NK-92 treated with Interleukin-12 subunit alpha and Interleukin-12 subunit beta, amount 100 ng/mL, for 24 hours (cell line): ENCODE measurements around the gene PIR.

Experiments
- DNase-seq: peaks from one replicate; lab custom pipeline; 2025; lab: John Stamatoyannopoulos, UW

Gene PIR

DNA sequence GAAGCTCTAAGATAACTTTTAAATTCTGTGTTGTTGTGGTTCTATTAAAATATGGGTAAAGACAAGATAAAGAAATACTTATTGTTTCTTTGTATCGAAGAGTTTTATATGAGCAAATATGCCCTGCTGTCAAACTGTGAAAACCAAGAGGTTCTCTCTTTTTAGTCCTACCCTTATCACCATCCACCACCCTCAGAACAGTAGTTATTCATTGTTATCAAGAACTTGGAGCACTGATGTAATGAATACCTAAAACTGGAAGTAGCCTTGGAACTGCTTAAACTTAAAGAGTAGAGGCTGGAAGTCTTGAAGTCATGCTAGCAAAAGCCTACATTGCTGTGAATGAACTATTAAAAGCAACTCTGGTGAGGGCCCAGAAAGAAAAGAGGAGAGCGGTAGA is 9.2 kb downstream of the PIR start:
- DNase-seq = no peak

DNA sequence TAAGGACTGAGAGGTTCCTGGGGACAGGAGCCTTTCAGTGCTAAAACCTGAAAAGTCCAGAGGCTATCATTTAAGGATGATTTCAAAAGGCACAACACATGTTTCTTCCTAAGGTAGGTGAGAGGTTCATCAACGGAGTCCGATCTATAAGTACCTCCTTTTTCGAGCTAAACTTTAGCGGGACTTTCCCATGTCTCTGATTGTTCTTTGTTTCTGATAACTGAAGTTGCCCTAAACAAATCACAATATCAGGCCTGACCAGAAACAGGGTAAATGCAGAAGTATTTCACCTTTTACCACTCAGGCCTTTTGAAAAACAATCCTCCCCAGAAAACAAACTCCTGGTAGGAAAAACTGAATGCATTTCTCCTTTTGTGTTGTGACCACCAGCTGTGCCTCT is 17.6 kb downstream of the PIR start:
- no peak for DNase-seq

DNA sequence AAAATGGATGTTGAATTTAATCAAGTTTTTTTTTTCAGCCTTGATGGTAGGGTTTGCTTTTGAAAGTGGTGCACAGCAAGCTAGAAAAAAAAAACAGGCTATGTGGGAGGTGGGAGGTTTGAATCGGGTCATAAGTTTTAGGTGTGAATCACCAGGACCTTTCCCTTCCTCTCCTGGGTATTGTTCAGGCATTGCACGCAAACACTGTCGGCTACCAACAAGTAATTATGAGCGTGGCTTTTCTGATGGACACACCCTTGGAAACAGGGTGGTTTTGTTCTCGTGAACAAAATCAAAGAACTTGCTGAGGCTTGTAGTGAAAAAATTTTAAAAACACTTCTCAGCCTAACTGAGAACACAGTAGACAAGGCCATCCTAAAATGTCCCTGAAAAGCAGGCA is 18.1 kb downstream of the PIR start:
- DNase-seq = no peak

DNA sequence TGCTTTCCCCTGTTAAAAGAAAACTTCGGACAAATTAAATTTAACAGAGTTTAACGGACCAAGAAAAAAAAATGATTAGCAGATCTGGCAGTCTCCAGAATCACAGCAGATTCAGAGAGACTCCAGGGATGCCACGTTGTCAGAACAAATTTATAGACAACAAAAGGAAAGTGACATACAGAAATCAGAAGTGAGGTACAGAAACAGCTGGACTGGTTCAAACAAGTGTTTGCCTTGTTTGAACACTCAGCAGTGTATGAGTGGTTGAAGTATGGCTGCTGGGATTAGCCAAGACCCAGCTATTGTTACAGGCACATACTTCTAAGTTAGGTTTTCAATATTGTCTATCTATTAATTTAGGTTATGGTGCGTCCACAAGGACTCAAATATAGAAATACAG is 19.1 kb downstream of the PIR start:
- DNase-seq = no peak

DNA sequence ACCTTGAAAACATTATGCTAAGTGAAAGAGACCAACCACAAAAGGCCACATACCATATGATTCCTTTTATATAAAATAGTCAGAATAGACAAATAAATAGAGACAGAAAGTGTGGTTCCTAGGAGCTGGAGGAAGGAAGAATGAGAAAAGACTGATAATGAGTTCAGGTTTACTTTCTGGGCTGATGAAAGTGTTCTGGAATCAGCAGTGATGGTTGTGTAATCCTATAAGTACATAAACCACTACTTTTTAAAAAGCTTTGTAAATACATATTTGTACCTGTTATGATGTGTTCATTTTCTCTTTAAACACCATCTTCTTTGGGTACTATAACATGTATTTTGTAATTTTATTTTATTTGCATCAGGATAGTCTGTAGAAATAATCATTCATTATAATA is 20.6 kb downstream of the PIR start:
- no peak for DNase-seq

DNA sequence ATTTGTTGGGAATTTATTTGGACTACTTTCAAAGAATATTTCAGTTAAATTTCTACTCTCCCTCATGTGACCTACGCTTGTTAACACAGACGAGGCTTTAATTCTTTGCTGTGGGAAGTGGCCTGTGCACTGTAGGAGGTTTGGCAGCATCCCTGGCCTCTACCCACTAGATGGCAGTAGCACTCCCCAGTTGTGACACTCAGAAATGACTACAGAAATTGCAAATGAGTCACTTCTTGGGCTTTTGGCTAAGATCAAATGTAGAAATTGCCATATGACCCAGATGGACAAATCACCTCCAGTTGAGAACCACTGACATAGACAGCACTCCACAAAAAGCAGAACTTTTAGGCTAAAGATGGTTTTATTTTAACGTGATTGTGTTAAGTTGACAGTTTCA is 22.1 kb downstream of the PIR start:
- peak; percentile 3 for DNase-seq

DNA sequence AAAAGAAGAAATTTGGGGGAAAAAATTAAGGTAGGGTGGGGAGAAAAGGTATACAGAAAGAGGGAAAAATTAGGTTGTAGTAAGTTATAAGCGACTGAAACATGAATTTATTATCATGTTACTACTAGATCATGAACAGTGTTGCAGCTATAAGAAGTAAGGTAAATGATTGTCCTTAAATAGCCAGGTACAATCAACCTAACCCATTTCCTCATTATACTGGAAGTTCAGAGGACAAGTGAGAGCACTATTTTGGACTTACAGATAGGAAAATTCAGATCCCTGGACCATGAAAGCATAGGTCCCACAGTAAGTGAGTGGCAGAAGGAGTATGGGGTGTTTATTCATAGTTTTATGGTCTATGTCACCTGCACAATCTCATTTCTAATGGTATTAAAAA is 23.5 kb downstream of the PIR start:
- DNase-seq = no peak

DNA sequence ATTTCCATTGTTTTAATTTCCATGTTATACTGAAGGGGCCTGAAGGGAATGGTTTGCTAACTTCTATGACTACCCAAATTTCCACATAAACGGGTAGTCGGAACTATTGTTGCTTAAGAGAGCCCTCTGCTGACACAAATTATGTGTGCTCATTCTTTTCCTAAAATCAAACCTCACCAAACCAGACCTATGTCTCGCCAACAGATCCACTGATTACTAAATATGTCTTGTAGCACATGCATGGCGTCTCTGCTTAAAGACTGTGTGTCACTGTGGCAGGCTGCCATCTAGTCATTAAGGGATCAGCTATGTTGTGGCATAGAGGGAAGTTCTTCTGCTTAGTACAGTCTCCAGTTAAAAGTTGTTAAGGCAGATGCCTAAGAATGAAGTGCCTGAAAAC is 25.1 kb downstream of the PIR start:
- DNase-seq = no peak

DNA sequence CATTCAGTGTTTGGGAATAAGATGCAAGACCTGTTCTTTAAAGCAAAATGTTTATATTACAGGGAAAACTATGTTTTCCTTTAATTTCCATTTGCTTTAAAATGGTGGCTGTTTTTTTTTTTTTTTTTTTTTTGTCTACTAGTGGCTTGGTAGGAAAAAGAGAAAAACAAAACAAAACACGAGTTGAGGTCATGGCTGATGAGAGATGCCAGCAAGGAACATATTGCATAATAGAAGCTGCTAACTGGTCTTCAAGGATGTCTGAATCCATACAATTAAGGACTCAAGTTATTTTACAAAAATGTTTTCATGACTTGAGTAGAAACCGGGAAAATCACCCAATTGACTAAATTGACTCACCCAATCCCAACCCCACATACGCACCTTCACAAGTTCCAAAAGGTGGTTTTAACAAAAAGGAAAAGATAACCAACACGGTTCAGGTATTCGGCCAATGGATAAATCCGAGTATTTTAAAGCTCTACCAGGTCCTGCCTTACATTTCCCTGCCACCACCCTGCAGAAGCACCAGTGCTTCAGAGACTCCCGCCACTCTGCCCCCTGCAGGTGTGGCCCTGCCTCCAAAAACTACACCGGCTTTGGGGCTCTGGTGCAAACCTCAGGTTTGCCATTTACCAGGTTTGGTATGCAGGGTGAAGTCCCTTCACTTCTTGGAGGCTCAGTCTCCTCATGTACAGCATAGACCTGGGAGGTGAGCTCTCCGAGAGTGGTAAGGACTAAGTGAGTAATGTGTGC is 27.1 kb downstream of the PIR start:
- no peak for DNase-seq

DNA sequence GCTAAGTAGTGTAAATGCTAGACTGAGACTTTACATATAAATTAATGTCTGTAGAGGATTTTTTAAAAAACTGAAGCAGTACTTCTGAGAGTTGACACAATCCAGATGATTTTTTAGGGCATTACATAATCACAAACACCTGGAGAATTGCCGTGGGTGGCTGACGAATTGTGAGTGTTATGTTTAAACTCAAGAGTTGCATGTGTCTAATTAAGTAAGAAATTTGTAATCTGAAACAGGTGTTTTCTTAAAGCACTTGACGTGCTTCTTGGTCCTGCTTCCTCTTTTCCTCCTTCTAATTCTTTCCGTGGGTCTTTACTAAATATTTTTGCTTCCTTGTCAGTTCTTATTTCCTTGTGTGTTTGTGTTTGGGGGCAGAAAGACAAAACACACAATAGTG is 27.8 kb downstream of the PIR start:
- DNase-seq = no peak

DNA sequence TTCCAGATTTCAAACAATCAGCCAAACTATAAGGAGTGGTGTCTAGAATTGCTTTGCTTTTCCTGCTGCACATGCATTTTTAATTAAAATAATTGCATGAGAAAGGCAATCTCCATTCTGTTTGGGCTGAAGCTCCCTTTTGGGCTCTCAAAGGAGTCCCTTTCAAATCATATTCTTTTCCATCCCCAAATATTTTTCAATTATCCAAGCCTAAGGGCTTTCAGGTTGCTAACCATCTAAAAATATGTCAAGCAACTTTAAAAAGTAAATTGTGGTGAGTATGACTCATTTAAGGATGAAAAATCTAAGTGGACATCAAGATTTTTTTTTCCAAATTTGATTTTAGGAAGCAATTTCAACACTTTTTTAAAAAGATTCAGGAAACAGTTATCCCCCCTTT is 28.4 kb downstream of the PIR start:
- DNase-seq = no peak

DNA sequence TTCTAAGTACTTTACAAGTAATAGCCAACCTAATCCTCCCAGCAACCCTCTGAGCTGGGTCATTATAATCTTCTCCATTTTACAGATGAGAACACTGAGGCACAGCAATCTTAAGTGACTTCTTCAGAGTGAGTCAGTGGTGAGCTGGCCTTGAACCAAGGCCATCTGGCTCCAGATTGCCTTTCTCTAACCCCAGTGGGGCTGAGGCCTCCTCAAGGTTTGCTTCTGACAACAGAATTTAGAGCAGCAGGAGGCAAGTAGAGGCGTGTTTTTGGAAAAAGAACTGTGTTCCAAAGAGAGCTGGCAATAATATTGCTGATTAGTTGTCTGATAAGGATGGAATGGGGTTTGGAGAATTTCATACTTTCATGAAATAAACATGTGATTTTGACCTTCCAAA is 41.2 kb downstream of the PIR start:
- DNase-seq = no peak

DNA sequence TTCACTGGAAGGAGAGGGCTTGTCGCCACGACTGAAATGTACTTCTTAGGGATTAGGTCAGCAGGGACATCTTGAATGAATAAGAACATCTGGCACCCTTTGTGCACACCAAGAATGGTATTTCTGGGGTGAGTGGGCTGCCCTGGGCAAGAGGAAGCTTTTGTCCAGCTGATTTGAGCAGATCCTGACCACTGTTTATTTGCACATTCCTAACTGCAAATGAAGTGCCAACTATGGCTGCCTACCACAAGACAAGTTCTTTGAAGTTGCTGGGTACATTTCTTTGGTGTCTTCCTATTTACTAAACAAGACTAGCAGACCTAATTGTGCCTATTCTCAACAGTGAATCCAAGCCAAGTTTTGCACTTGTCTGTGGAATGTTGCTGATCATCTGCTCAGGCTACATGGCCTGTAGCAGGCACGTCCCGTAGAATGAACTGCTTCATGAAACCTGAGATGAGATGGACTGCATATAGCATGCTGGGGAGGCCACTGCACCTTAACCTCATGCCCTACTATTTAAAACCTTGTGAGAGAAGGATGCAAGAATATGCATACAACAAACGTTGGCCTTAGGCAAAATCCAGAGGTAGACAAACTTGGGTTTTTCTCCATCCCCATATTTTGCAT is 45.0 kb downstream of the PIR start:
- no peak for DNase-seq

DNA sequence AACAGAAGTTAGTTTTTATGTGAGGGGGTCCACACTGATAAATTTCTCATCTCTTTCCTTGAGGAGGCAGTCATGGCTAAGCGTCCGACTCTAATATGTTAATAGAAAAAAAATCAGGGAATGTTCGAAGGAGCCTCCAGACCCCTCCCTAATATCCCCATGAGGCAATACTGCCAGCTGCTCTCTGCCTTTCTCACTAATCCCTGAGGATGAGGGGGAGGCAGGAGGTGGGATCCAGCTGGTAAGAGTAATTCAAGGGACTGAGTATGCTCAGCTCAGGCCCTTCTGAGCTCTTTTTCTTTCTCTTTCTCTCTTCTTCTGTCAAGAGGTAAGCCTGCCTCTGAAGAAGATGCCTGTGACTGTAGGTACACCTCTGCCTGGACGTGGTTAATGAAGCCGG is 51.7 kb downstream of the PIR start:
- DNase-seq = no peak

DNA sequence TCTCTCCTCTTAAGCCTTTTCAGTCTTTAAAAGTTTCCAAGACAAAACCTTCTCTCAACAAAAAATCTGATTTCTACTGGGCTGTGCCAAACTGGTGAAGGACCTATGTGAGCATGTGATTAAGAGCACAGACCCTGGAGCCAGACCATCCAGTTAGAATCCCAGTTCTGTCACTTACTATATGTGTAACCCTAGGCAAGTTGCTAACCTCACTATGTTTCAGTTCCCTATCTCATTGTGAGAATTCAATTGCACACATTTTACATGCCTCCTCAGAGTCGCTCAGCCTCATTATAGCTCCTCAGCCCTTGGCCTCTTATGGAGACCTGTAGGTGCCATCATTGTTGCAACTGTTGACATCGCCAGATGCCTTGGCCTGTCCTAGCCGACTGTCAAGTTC is 54.8 kb downstream of the PIR start:
- DNase-seq = no peak

DNA sequence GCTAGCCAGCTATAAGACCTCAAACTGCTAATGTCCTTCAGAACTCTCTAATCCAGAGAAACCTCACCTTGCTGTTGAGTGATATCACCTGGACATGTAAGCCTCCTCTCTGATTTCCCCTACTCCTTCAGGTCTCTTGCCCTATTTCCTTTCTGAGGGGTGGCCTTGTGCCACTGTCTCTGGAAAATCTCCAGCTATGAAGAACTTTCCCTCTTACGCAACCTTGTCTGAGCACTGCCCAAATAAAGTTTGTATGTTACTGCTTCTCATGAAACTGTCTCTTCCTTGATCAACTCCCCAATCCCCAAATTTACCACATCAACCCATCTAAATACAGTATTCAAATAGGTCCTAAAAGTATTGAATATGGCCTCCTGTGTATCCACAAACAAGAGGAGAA is 55.4 kb downstream of the PIR start:
- DNase-seq = no peak

DNA sequence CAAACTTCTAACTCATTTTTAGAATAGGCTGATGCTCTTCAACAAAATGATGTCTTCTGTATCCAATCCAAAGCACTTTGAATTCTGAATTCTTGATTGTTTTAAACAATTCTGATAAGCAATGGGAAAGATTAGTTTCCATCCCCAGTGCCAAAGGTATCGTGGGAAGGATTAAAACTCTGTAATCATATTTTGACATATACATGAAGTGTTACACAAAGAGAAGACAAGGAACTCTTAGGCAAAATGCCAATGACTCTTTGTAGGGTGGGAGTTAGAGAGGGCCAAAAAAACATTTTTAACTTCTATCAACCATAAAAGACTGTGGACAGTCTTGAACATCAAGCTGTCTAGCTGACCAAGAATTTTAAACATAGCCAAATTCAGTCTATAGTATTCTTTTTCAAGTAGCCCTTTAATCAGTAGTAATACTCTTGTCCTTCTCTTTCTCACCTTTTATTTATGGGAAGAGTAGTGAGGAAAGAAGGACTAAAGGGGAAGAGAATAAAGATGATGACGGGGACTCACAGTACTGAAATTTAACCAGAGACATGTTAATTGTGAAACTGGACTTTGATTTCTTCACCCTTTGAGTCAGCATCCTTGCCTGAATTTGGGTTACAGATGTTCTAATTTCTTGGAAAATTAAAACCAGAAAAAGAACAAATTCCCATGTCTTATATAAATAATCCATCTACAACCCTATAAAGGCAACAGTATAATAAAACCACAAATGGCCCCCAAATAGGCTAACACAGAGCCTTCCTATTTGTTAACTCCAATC is 57.1 kb downstream of the PIR start:
- no peak for DNase-seq

DNA sequence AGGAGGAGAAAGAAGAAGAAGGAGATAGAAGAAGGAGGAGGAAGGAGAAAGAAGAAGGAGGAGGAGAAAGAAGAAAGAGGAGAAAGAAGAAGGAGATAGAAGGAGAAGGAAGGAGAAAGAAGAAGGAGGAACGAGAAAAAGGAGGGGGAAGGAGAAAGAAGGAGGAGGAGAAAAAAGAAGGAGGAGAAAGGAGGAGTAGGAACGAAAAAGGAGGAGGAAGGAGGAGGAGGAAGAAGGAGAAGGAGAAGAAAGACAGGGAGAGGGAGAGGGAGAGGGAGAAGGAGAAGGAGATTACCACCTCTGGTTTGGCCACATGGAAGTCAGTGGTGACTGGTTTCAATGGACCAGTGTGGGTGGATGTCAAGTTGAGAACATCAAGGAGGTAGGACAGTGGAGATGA is 58.9 kb downstream of the PIR start:
- no peak for DNase-seq

DNA sequence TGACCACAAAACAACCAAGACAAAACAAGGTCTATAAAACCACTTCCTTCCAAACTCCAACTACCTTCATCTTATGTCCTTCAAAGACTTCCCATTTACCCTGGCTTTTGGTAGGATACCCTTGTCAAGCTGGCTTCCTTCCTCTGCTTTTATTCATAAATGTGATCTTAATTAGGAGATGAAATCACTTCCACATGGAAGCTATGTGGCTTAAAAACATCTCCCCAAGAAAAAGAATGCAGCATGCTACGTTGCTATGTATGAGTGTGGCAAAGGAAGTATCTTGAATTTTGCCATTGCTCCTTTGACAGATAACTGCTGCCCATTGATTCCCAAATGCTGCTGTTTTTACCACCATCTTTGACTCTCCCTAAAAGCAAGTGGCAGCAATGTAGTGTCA is 62.5 kb downstream of the PIR start:
- DNase-seq = no peak

DNA sequence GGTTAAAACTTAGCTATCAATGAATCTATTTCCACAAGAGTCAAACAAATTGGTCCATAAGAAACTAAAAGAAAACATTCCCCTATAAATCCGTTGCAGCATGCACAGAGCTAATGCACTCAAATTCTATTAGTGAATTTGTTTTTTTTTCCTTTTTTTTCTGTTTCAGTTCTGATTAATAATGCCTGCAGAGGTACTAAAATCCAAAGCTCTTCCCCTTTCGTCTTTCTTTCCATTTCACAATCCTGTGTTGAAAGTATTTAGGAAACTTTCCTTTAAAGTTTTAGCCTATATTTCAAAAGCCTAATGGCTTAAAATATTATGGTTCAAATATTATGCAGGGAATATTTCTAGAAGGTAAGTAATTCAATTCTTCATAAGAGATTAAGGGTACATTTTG is 63.1 kb downstream of the PIR start:
- DNase-seq = no peak

DNA sequence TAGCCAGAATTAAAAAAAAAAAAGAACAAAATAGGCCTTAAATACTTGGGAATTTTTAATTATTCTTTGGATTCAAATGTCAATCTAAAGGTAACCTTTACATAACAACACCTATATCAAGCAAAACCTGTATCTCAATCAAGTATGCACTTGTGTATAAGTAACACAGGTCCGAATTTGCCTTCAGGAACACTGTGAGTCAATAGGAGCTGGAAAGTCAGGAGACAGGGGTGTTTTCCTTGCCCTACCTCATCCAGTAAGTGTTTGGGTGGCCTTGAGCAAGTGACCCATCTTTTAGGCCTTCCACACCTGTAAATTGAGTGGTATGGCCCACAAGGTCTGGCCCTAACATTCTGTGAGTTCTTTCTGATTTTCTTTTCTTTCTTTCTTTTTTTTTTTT is 68.1 kb downstream of the PIR start:
- no peak for DNase-seq

DNA sequence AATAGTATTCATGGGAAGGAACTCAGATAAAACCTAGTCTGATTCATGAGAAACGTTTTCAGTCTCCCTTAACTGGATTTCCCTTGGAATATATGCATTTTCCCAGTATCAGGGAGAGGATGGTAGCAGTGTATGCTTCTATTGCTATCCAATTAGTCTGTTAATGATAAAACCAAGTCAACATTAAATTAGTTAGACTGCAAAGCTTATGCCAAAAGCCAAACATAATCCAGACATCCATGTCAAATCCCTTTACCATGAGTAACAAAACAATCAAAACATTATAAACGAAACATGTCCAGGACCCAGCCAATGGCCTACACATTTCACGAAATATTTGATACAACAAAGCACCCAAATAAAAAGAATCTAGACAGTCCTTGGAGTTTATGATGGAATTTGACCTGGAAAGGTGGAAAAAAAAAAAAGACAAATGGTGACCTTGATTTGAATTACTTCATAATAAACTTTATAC is 74.4 kb downstream of the PIR start:
- no peak for DNase-seq

DNA sequence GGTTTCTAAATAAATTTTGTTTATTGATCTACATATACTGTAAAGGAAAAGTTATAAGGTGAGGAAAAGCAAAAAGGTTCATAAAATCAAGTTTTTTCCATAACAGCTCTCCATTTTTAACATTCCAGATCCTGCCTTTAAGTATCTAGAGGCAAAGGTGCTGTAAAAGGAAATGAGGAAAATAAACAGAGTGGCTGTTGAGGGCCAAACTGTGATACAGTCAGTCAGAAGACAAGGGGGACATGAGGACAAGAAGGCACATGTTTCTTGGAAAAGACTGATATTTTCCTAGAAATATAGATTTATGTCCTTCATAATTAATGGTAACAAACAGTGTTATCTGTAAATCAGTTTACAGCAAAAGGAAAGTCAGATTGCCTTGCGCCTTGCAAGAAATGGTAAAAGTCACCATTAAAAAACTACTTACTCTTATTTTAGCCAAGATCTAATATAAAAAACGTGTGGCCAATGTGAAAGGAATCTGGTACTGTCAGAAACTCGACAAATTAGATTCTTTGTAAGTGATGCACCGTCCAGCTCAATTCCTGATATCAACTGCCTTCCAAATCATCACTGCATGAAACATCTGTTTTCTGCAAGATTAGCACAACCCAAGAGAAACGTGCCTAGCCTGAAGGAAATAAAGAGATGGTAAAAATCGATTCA is 75.0 kb downstream of the PIR start:
- no peak for DNase-seq
